ENCODE results near the gene ABHD12B.
A peak's percentile ranks its signal among the peaks of the same experiment; 100 is the strongest.

The ABHD12B gene

DNA sequence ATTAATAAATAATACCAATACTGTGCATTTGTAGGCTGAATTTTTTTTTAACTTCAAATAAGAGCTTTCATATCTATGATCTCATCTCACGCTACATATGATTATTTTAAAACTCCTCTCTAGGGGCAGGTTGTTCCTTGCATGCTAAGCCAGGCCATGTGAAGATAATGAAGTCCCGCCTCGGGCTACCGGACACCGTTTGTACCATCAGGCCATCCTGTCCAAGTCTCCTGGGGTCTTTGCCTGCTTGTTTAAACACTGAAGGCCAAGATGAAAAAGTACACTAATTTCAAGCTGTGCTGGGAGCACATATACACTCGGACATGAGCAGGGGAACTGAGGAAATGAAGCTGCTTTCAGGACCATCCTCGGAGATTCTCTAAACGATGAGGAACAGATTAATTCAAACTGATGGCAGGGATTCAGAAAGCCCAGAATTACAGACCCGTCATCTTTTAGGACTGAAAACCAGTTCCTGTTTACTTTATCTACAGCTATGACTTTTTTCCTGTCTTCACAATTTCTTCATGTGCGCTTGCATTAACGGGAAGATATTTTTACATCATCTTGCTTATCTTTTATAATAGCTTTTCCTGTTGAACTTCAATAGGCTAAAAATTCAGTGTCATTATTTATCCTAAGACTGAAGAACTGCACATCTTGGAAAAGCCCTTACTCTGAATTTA is 6.3 kb upstream of the ABHD12B start:
- DNase-seq (ENCODE audit: low read depth): no peak
- TF ChIP-seq, protein P1, sequence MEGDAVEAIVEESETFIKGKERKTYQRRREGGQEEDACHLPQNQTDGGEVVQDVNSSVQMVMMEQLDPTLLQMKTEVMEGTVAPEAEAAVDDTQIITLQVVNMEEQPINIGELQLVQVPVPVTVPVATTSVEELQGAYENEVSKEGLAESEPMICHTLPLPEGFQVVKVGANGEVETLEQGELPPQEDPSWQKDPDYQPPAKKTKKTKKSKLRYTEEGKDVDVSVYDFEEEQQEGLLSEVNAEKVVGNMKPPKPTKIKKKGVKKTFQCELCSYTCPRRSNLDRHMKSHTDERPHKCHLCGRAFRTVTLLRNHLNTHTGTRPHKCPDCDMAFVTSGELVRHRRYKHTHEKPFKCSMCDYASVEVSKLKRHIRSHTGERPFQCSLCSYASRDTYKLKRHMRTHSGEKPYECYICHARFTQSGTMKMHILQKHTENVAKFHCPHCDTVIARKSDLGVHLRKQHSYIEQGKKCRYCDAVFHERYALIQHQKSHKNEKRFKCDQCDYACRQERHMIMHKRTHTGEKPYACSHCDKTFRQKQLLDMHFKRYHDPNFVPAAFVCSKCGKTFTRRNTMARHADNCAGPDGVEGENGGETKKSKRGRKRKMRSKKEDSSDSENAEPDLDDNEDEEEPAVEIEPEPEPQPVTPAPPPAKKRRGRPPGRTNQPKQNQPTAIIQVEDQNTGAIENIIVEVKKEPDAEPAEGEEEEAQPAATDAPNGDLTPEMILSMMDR (IDR thresholded peaks at IDR 0.05; ENCODE audit: low read depth, low read length, missing control alignments): no peak

DNA sequence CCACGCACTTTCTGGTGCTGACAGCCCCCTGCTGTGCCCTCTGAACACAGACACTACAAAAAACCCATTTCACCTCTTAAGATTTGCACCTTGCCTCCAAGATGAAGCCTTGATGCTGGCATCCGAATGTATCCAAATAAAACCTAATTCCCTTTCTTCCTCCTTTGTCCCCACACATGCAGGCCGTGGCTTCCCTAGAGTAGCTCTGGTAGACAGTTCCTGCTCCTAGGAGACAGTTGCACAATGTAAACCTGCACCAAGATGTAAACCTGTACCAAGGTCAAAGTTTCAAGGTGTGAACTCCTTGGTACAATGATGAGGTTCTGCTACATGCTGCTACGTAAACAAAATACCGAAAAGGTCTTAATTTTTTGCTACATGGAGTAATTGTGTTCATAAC is 625 bp upstream of the ABHD12B start:
- H3K4me3 ChIP-seq (ENCODE audit: low read depth, low read length): no peak overlapping the region
- no peak for DNase-seq (ENCODE audit: low read depth)

More for the DNA sequence above, 6.3 kb upstream of the ABHD12B start:
- no peak overlapping the region for H3K4me3 ChIP-seq (ENCODE audit: low read depth, low read length)

DNA sequence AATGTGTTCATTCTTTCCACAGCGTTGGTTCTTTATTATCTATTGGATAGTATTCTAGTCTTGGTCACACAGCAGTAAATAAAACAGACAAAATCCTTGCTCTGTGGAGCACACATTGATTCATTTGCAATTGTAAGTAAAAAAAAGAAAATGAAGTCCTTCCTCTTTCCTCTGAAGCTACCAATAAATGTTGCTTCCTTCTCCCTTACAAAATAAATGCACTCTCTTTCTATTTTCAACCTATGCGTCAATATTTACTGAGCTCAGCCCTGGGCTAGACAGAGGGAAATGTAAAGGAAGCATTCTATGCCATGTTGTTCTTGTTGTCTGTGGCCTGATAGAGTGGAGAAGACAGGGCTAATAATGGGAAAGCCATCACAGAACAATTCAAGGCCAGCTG is 2.9 kb downstream of the ABHD12B start:
- TF ChIP-seq, protein P1 (IDR thresholded peaks at IDR 0.05; ENCODE audit: low read depth, low read length, missing control alignments): no peak
- no peak overlapping the region for H3K4me3 ChIP-seq (ENCODE audit: low read depth, low read length)
- no peak for DNase-seq (ENCODE audit: low read depth)

More for the DNA sequence above, 625 bp upstream of the ABHD12B start:
- TF ChIP-seq, protein P1 (IDR thresholded peaks at IDR 0.05; ENCODE audit: low read depth, low read length, missing control alignments): no peak

DNA sequence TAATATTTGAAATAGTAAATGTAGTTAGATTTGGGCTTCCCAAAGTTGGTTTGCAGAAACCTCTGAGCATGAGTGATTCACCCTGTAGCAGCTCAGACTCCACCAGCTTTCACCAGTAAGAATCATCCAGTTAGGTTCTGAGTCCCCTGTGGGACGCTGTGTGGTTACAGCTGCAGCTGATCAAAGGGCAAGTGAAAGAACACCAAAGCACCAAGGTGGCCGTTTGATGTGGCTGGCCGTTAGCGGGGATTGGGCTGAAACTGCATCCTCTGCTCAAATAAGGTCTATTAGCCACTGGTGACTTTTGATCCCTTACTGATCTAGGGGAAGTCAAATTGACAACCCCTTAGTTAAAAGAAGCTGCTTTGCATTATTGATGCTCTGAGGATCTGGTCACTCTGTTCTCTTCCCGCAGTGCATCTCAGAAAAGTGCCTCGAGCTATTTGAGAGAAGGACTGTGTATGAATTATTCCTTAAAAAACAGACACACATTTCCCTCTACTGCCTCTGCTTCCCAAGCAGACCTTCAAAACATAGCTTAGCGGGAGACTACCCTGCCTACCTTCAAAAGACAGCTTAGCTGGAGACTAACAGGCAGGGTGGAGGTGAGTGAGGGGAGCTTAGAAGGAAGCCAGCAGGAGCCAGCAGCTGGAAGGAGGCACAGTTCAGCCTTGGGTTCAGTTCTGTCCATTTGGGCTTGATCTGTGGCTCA is 3.7 kb downstream of the ABHD12B start:
- DNase-seq (ENCODE audit: low read depth): peak; percentile 12
- no peak overlapping the region for H3K4me3 ChIP-seq (ENCODE audit: low read depth, low read length)
- TF ChIP-seq, protein P1 (IDR thresholded peaks at IDR 0.05; ENCODE audit: low read depth, low read length, missing control alignments): no peak

DNA sequence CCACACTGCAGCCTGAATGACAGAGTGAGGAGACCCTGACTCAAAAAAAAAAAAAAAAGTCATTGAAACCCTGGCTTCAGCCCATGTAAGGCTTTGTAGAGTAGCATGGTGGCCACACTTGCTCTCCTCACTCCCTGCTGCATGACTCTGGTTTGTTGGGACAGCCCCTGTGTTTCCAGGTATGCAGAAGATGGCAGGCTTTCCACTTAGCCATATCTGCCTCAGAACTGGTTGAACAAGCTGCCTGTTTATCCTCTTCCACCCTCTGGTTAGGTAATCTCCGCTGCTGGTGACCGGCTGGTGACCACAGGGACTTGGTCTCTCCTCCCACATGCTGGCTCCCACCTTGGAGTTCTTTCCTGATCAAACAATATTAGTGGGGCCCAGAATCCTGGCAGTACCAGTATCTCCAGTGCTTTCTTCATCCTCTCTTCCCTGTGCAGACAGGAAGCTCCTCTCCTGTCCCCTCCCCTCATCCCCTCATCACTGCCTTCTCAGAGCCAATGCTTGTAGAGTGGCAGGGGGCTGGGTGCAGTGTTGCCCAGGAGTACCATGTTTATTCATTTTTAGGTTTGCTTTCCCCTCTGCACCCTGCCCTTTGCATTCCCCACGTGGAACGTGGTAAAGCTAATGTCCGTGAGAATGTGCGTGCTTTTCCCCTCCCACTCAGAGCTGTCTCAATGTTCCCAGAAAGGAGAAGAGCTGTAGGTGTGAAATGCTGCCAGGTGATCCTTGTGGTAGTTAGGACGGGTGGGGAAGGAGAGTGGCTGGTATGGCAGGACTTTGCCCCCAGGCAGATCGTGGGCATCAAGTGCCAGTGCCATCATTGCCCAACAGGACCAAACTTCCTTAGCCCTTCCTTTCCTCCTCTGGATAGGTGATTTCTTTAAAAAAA is 11.3 kb downstream of the ABHD12B start:
- no peak for DNase-seq (ENCODE audit: low read depth)
- TF ChIP-seq, protein P1 (IDR thresholded peaks at IDR 0.05; ENCODE audit: low read depth, low read length, missing control alignments): no peak
- no peak overlapping the region for H3K4me3 ChIP-seq (ENCODE audit: low read depth, low read length)

DNA sequence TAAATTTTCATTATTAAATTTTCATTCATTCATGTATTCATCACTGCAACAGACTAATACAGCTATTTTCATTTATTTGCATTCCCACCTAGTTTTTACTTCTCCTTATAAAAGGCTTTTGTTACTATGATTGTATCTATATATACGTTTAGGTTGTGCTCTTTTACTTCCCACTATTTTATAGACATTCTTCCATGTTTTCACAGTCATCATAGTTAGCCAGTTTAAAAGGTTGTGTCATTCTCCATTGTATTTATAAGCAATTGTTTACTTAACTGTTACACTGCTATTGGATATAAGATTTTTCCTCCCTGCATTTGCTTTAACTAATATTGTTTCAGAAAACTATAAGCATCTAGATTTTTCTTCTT is 12.0 kb downstream of the ABHD12B start:
- DNase-seq (ENCODE audit: low read depth): no peak
- TF ChIP-seq, protein P1 (IDR thresholded peaks at IDR 0.05; ENCODE audit: low read depth, low read length, missing control alignments): no peak
- H3K4me3 ChIP-seq (ENCODE audit: low read depth, low read length): no peak overlapping the region
